HEK293 (cell line): ENCODE data around the gene GID8.

Source experiments
- CTCF ChIA-PET: fragments of 350-600 bp; formaldehyde crosslinking; extraction: SDS; loops from one replicate; lab custom pipeline; 2021; ENCODE audit warnings: antibody characterized with exemption; lab: Yijun Ruan, JAX
- POLR2A ChIA-PET: fragments of 300-600 bp; formaldehyde crosslinking; extraction: SDS; loops from one replicate; lab custom pipeline; 2020; ENCODE audit warnings: antibody characterized with exemption, inconsistent platforms; lab: Yijun Ruan, JAX
- H3K27ac ChIP-seq: fragments of 200-500 bp; sonication (Bioruptor generic); 2 replicates; pipeline ENCODE4 v1.5.1; 2014; ENCODE audit warnings: low read depth, low read length, control low read depth, inconsistent platforms; ENCODE audit errors: extremely low read depth
- H3K36me3 ChIP-seq, 2 experiments: fragments of 200-500 bp in 1 of 2; sonication (Bioruptor generic) in 1 of 2; 1 replicate in 1 of 2; 2 replicates in 1 of 2; pipeline ENCODE4 v1.5.1; 2014 to 2017; ENCODE audit warnings: inconsistent platforms in 2 of 2, low read length in 2 of 2; ENCODE audit not compliant: control insufficient read depth in 2 of 2, insufficient read depth in 1 of 2
- H3K4me1 ChIP-seq: fragments of 200-500 bp; sonication (Bioruptor generic); 2 replicates; pipeline ENCODE4 v1.5.1; 2014; ENCODE audit warnings: mild to moderate bottlenecking, low read length, inconsistent platforms; ENCODE audit not compliant: control insufficient read depth, insufficient read depth
- H3K4me3 ChIP-seq: 2 replicates; pipeline ENCODE4 v1.5.1; 2011; ENCODE audit warnings: low read depth, mild to moderate bottlenecking, control low read depth, low read length, moderate library complexity
- H3K9me3 ChIP-seq: fragments of 200-500 bp; sonication (Bioruptor generic); 2 replicates; pipeline ENCODE4 v1.5.1; 2014; ENCODE audit warnings: low read depth, low read length, inconsistent platforms; ENCODE audit not compliant: control insufficient read depth, insufficient read depth
- GLI4 ChIP-seq: fragments of 450-650 bp; formaldehyde crosslinking; IDR thresholded peaks from 2 replicates; pipeline ENCODE4 v1.5.1; 2016; ENCODE audit warnings: missing biosample characterization, missing genetic modification characterization
- PRDM1 ChIP-seq: fragments of 450-650 bp; formaldehyde crosslinking; IDR thresholded peaks from 2 replicates; pipeline ENCODE4; 2016; ENCODE audit warnings: missing biosample characterization, missing genetic modification characterization
- SCRT2 ChIP-seq: fragments of 450-650 bp; formaldehyde crosslinking; IDR thresholded peaks from 2 replicates; pipeline ENCODE4 v1.5.1; 2016; ENCODE audit warnings: missing biosample characterization, missing genetic modification characterization
- ZBTB17 ChIP-seq: fragments of 450-650 bp; formaldehyde crosslinking; IDR thresholded peaks from 2 replicates; pipeline ENCODE4 v1.5.1; 2016; ENCODE audit warnings: missing biosample characterization, missing genetic modification characterization
- ZEB2 ChIP-seq: fragments of 450-650 bp; formaldehyde crosslinking; IDR thresholded peaks from 2 replicates; pipeline ENCODE4 v1.5.1; 2016; ENCODE audit warnings: missing biosample characterization, missing genetic modification characterization
- ZFHX2 ChIP-seq: fragments of 450-650 bp; formaldehyde crosslinking; conservative IDR thresholded peaks from 2 replicates; pipeline ENCODE4 v1.5.1; 2016; ENCODE audit warnings: missing biosample characterization, missing genetic modification characterization
- ZNF473 ChIP-seq: fragments of 450-650 bp; formaldehyde crosslinking; IDR thresholded peaks from 2 replicates; pipeline ENCODE4 v1.5.1; 2017; ENCODE audit warnings: missing biosample characterization, missing genetic modification characterization
- TF ChIP-seq, protein P1 (sequence below): fragments of 450-650 bp; formaldehyde crosslinking; IDR thresholded peaks from 2 replicates; pipeline ENCODE4 v1.5.1; 2016; ENCODE audit warnings: missing biosample characterization, missing genetic modification characterization
- TF ChIP-seq, protein P2 (sequence below): fragments of 450-650 bp; formaldehyde crosslinking; IDR thresholded peaks from 2 replicates; pipeline ENCODE4 v1.5.1; 2016; ENCODE audit warnings: missing biosample characterization, missing genetic modification characterization
- TF ChIP-seq, protein P3 (sequence below): fragments of 450-650 bp; formaldehyde crosslinking; IDR thresholded peaks from 2 replicates; pipeline ENCODE4 v1.5.1; 2016; ENCODE audit warnings: missing biosample characterization, missing genetic modification characterization
- TF ChIP-seq, protein P4 (sequence below): fragments of 450-650 bp; formaldehyde crosslinking; IDR thresholded peaks from 2 replicates; pipeline ENCODE4 v1.5.1; 2017; ENCODE audit warnings: missing biosample characterization, missing genetic modification characterization
- TF ChIP-seq, protein P5 (sequence below): fragments of 450-650 bp; formaldehyde crosslinking; optimal IDR thresholded peaks from 2 replicates; pipeline ENCODE3; 2016; ENCODE audit warnings: missing biosample characterization, mild to moderate bottlenecking, missing genetic modification characterization

GID8 gene

DNA sequence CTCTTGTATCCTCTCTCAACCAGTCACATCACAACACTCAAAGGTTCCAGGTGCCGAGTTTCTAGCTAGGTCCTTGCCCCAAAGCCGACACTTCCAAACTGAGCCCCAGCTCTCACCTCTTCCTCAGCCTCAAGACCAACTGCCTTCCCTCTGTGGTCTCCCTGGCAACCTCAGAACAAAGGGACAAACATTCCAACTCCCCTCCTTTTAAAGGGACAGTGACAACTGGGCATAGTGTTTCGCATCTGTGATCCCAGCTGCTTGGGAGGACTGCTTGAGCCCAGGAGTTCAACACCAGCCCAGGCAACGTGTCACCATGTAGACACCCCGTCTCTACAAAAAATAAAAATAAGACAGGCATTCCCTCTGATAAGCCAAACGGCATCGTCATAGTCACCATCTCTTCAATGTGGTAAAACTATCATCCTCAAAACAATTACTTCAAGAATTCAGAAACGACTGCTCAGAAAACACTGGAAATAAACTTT is 22.9 kb upstream of the GID8 start (continued):
- TF ChIP-seq, protein P1, sequence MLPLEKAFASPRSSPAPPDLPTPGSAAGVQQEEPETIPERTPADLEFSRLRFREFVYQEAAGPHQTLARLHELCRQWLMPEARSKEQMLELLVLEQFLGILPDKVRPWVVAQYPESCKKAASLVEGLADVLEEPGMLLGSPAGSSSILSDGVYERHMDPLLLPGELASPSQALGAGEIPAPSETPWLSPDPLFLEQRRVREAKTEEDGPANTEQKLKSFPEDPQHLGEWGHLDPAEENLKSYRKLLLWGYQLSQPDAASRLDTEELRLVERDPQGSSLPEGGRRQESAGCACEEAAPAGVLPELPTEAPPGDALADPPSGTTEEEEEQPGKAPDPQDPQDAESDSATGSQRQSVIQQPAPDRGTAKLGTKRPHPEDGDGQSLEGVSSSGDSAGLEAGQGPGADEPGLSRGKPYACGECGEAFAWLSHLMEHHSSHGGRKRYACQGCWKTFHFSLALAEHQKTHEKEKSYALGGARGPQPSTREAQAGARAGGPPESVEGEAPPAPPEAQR (tag by site-specific recombination), result no peak
- TF ChIP-seq PRDM1 (tag by site-specific recombination), result no peak

DNA sequence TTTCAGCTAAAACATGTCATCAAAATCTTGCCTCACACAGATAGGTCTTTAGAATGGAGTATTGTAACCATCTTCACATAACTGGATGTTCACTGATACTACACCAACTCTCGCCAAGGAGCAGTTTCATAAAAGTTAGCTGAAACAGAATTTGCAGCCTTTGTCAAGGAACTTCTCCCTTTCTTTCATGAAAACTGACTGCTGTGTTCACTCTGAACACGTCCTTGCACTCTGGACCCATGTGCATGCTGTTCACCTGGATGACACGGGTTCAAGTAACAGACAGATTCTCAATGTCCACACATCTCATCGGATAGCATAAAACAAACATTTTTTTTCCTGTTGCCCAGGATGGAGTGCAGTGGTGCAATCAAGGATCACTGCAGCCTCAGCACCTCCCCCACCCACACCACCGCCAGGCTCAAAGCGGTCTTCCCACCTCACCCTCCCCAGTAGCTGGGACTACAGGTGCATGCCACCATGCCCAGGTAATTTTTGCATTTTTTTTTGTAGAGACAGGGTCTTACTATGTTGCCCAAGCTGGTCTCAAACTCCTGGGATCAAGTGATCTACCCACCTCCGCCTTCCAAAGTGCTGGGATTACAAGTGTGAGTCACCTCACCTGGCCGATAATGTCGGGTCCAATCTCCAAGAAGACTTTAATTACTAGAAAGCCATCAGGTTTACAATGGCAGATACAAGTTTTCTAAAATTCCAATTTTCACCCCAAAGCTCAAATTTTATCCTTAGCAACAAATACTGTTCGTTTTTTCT is 21.1 kb upstream of the GID8 start:
- Histone ChIP-seq H3K4me3 (no peak overlapping the region), H3K27ac (no peak overlapping the region), H3K9me3 (no peaks in the 10 kb centered on the region), H3K4me1 (peaks cover 53% of the 10 kb centered on the region), H3K36me3 (peaks cover 5 to 16% of the 10 kb centered on the region in 2 experiments; a peak in 2 of 3 replicates)
- TF ChIP-seq ZEB2 (tag by site-specific recombination), result peak; percentile 59; the same call in 1 of the 2 replicates
- TF ChIP-seq GLI4 (tag by site-specific recombination), result no peak
- peak; percentile 40 for TF ChIP-seq ZBTB17
- TF ChIP-seq, protein P2, sequence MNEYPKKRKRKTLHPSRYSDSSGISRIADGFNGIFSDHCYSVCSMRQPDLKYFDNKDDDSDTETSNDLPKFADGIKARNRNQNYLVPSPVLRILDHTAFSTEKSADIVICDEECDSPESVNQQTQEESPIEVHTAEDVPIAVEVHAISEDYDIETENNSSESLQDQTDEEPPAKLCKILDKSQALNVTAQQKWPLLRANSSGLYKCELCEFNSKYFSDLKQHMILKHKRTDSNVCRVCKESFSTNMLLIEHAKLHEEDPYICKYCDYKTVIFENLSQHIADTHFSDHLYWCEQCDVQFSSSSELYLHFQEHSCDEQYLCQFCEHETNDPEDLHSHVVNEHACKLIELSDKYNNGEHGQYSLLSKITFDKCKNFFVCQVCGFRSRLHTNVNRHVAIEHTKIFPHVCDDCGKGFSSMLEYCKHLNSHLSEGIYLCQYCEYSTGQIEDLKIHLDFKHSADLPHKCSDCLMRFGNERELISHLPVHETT (tag by site-specific recombination), result no peak
- TF ChIP-seq ZFHX2, result peak; percentile 38; the same call in 1 of the 2 replicates
- TF ChIP-seq, protein P3, sequence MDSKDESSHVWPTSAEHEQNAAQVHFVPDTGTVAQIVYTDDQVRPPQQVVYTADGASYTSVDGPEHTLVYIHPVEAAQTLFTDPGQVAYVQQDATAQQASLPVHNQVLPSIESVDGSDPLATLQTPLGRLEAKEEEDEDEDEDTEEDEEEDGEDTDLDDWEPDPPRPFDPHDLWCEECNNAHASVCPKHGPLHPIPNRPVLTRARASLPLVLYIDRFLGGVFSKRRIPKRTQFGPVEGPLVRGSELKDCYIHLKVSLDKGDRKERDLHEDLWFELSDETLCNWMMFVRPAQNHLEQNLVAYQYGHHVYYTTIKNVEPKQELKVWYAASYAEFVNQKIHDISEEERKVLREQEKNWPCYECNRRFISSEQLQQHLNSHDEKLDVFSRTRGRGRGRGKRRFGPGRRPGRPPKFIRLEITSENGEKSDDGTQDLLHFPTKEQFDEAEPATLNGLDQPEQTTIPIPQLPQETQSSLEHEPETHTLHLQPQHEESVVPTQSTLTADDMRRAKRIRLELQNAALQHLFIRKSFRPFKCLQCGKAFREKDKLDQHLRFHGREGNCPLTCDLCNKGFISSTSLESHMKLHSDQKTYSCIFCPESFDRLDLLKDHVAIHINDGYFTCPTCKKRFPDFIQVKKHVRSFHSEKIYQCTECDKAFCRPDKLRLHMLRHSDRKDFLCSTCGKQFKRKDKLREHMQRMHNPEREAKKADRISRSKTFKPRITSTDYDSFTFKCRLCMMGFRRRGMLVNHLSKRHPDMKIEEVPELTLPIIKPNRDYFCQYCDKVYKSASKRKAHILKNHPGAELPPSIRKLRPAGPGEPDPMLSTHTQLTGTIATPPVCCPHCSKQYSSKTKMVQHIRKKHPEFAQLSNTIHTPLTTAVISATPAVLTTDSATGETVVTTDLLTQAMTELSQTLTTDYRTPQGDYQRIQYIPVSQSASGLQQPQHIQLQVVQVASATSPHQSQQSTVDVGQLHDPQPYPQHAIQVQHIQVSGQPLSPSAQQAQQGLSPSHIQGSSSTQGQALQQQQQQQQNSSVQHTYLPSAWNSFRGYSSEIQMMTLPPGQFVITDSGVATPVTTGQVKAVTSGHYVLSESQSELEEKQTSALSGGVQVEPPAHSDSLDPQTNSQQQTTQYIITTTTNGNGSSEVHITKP (tag by site-specific recombination), result no peak
- no peak for TF ChIP-seq ZNF473 (tag by site-specific recombination)
- TF ChIP-seq PRDM1 (tag by site-specific recombination), result peak; percentile 33
- TF ChIP-seq, protein P4, sequence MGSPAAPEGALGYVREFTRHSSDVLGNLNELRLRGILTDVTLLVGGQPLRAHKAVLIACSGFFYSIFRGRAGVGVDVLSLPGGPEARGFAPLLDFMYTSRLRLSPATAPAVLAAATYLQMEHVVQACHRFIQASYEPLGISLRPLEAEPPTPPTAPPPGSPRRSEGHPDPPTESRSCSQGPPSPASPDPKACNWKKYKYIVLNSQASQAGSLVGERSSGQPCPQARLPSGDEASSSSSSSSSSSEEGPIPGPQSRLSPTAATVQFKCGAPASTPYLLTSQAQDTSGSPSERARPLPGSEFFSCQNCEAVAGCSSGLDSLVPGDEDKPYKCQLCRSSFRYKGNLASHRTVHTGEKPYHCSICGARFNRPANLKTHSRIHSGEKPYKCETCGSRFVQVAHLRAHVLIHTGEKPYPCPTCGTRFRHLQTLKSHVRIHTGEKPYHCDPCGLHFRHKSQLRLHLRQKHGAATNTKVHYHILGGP (tag by site-specific recombination), result peak; percentile 53
- TF ChIP-seq, protein P5, sequence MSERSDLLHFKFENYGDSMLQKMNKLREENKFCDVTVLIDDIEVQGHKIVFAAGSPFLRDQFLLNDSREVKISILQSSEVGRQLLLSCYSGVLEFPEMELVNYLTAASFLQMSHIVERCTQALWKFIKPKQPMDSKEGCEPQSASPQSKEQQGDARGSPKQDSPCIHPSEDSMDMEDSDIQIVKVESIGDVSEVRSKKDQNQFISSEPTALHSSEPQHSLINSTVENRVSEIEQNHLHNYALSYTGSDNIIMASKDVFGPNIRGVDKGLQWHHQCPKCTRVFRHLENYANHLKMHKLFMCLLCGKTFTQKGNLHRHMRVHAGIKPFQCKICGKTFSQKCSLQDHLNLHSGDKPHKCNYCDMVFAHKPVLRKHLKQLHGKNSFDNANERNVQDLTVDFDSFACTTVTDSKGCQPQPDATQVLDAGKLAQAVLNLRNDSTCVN (tag by site-specific recombination), result peak; percentile 12
- TF ChIP-seq SCRT2 (tag by site-specific recombination), result peak; percentile 36; the same call in 1 of the 2 replicates
- CTCF ChIA-PET, result interaction anchor here (0.6 to 3.7 kb wide), 5 partner anchors 9 to 94 kb away, joined by 3 to 26 read pairs (median 7); no protein-coding TSS in a partner anchor
- POLR2A ChIA-PET, result interaction anchor here (0.8 to 1.5 kb wide), 2 partner anchors 18 to 21 kb away, joined by 3 to 4 read pairs; partner anchors contain the start of gene GID8
